HEK293T (cell line): Measurements from ENCODE around the gene ZNF831.

Experiments used
- CTCF ChIA-PET: fragments of 350-600 bp; formaldehyde crosslinking; extraction: SDS; loops from one replicate; lab custom pipeline; 2021; ENCODE audit warnings: antibody characterized with exemption, inconsistent platforms; lab: Yijun Ruan, JAX
- POLR2A ChIA-PET: fragments of 350-600 bp; formaldehyde crosslinking; extraction: SDS; loops from one replicate; lab custom pipeline; 2020; ENCODE audit warnings: antibody characterized with exemption, inconsistent platforms; lab: Yijun Ruan, JAX
- DNase-seq: peaks from one replicate; pipeline ENCODE4 v3.0.0; 2012; ENCODE audit warnings: mixed read lengths; ENCODE audit errors: extremely low spot score
- ARNT ChIP-seq: fragments of 450-650 bp; IDR thresholded peaks from 2 replicates; pipeline ENCODE4 v1.6.1; 2017; ENCODE audit warnings: mild to moderate bottlenecking
- BHLHE40 ChIP-seq: fragments of 450-650 bp; IDR thresholded peaks from 2 replicates; pipeline ENCODE4 v1.6.1; 2016; ENCODE audit warnings: mild to moderate bottlenecking, moderate library complexity, borderline replicate concordance
- CTBP1 ChIP-seq: fragments of 450-650 bp; IDR thresholded peaks from 2 replicates; pipeline ENCODE4 v1.6.1; 2016; ENCODE audit warnings: borderline replicate concordance
- ELF4 ChIP-seq: fragments of 450-650 bp; IDR thresholded peaks from 2 replicates; pipeline ENCODE4 v1.6.1; 2017; ENCODE audit warnings: antibody characterized with exemption
- FOXA1 ChIP-seq: fragments of 450-650 bp; IDR thresholded peaks from 2 replicates; pipeline ENCODE4 v1.6.1; 2016; ENCODE audit warnings: mild to moderate bottlenecking
- FOXK2 ChIP-seq: fragments of 450-650 bp; IDR thresholded peaks from 2 replicates; pipeline ENCODE4 v1.6.1; 2016; ENCODE audit warnings: mild to moderate bottlenecking
- FOXM1 ChIP-seq: fragments of 450-650 bp; IDR thresholded peaks from 2 replicates; pipeline ENCODE4 v1.6.1; 2017; ENCODE audit warnings: mild to moderate bottlenecking, borderline replicate concordance
- HDGF ChIP-seq: fragments of 450-650 bp; IDR thresholded peaks from 2 replicates; pipeline ENCODE4 v1.6.1; 2017; ENCODE audit warnings: antibody characterized with exemption, borderline replicate concordance
- L3MBTL2 ChIP-seq: fragments of 450-650 bp; conservative IDR thresholded peaks from 2 replicates; pipeline ENCODE4 v1.6.1; 2016; ENCODE audit warnings: mild to moderate bottlenecking
- LEF1 ChIP-seq: fragments of 450-650 bp; IDR thresholded peaks from 2 replicates; pipeline ENCODE4 v1.6.1; 2017; ENCODE audit warnings: mild to moderate bottlenecking, borderline replicate concordance
- NFRKB ChIP-seq: fragments of 450-650 bp; IDR thresholded peaks from 2 replicates; pipeline ENCODE4 v1.6.1; 2016; ENCODE audit warnings: mild to moderate bottlenecking, moderate library complexity
- SP1 ChIP-seq: fragments of 450-650 bp; IDR thresholded peaks from 2 replicates; pipeline ENCODE4 v1.6.1; 2017
- SUZ12 ChIP-seq: fragments of 450-650 bp; IDR thresholded peaks from 2 replicates; pipeline ENCODE4 v1.6.1; 2016; ENCODE audit warnings: mild to moderate bottlenecking
- TARDBP ChIP-seq: fragments of 450-650 bp; IDR thresholded peaks from 2 replicates; pipeline ENCODE4 v1.6.1; 2016
- ZNF384 ChIP-seq: fragments of 450-650 bp; IDR thresholded peaks from 2 replicates; pipeline ENCODE4 v1.6.1; 2016
- TF ChIP-seq, protein P1 (sequence below): fragments of 450-650 bp; IDR thresholded peaks from 2 replicates; pipeline ENCODE4 v1.6.1; 2016

ZNF831 gene

GRCh38 chr20:59178983-59179595, 15.5 kb downstream of the ZNF831 start:
- TF ChIP-seq TARDBP (no peak), ARNT (no peak), FOXA1 (no peak), LEF1 (no peak), CTBP1 (no peak), SP1 (no peak), ZNF384 (no peak), FOXK2 (no peak), L3MBTL2 (no peak), FOXM1 (no peak), SUZ12 (no peak), HDGF (no peak), BHLHE40 (no peak), ELF4 (no peak), NFRKB (no peak)
- TF ChIP-seq, protein P1, sequence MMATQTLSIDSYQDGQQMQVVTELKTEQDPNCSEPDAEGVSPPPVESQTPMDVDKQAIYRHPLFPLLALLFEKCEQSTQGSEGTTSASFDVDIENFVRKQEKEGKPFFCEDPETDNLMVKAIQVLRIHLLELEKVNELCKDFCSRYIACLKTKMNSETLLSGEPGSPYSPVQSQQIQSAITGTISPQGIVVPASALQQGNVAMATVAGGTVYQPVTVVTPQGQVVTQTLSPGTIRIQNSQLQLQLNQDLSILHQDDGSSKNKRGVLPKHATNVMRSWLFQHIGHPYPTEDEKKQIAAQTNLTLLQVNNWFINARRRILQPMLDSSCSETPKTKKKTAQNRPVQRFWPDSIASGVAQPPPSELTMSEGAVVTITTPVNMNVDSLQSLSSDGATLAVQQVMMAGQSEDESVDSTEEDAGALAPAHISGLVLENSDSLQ, result no peak
- ChIA-PET CTCF (no interaction called here), POLR2A (no interaction called here)
- no peak for DNase-seq

DNA sequence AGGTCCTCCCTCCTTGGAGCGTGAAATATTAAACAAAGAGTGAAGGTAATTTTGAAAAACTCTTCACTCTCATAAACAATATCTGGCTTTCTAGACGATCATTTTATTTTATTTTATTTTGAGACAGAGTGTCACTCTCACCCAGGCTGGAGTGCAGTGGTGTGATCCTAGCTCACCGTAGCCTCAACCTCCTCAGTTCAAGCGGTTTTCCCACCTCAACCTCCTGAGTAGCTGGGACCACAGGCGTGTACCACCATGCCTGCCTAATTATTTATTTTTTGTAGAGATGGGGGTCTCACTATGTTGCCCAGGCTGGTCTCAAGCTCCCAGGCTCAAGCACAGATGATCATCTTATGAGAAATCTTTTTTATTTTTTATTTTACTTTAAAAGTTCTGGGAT, 16.4 kb downstream of the ZNF831 start:
- ChIA-PET POLR2A (no interaction called here), CTCF (no interaction called here)

GRCh38 chr20:59181936-59182335, 18.3 kb downstream of the ZNF831 start:
- ChIA-PET CTCF (no interaction called here), POLR2A (no interaction called here)
- DNase-seq, result no peak
- TF ChIP-seq ZNF384 (no peak), FOXK2 (no peak), ELF4 (no peak)

More for the DNA sequence above, 16.4 kb downstream of the ZNF831 start:
- DNase-seq, result no peak
- TF ChIP-seq SP1 (no peak), ARNT (no peak), L3MBTL2 (no peak), NFRKB (no peak), LEF1 (no peak), CTBP1 (no peak), HDGF (no peak), FOXK2 (no peak), FOXM1 (no peak), TARDBP (no peak), ELF4 (no peak), FOXA1 (no peak), ZNF384 (no peak), BHLHE40 (no peak)
- TF ChIP-seq, protein P1, result no peak

DNA sequence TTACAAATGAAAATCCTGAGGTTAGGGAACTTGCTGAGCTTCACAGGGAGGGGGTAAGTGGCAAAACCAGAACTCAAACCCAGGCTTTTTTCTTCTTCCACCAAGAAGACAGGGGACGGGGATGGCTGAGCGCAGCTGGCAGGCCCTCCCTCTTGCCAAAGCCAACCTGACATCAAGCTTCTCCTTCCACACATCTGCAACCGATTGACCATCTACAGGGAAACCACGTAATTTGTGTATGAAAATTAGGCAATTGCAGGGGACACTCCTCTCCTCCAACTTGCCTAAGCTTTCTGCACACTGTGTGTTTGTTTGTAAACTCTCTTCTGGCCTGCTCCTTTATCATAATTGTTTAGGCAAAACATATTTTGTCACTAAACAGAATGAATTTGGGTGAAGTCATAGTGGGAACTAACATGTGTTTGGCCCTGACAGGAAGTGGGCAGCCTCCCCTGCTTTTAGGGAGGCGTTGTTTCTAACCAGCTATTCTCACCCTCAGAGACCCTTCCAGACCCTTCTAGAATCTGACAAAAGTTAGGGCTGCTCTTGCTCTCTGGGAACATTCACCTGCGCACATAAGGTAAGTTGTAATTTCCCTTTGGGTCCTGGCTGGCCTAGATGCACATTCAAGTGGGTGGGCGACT, 18.9 kb downstream of the ZNF831 start:
- ChIA-PET CTCF (no interaction called here), POLR2A (no interaction called here)
- DNase-seq, result no peak
- TF ChIP-seq LEF1, result no peak
- no peak for TF ChIP-seq SP1
- no peak for TF ChIP-seq TARDBP
- TF ChIP-seq FOXM1, result no peak
- TF ChIP-seq HDGF, result no peak
- no peak for TF ChIP-seq ELF4
- TF ChIP-seq BHLHE40, result no peak
- TF ChIP-seq CTBP1, result no peak
- no peak for TF ChIP-seq ARNT
- no peak for TF ChIP-seq NFRKB

DNA sequence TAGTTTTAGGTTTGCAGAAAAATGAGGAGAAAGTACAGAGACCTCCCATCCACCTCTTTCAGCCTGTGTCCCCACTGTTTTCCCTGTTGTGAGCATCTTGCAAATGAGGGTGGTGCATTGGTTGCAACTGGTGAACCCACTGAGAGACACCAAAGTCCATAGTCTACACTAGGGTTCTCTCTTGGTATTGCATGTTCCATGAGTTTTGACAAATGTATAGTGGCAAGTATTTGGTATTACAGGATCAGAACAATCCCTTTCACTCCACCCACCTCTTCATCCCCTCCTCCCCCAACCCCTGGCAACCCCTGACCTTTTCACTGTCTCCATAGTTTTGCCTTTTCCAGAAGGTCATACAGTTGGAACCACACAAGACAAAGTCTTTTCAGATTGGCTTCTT, 20.1 kb downstream of the ZNF831 start:
- CTCF ChIA-PET, result no interaction called here
- POLR2A ChIA-PET, result no interaction called here
- DNase-seq, result no peak
- TF ChIP-seq, protein P1, result no peak
- TF ChIP-seq ZNF384 (no peak), TARDBP (no peak), CTBP1 (no peak), L3MBTL2 (no peak), ELF4 (no peak), SP1 (no peak), FOXK2 (no peak), ARNT (no peak), HDGF (no peak), LEF1 (no peak), FOXA1 (no peak), BHLHE40 (no peak), NFRKB (no peak), FOXM1 (no peak), SUZ12 (no peak)

- no peak for TF ChIP-seq TARDBP
- DNase-seq, result no peak
- ChIA-PET POLR2A (no interaction called here), CTCF (interaction anchor here (0.6 kb wide), 1 partner anchor 267 kb away, joined by 3 read pairs; no protein-coding TSS in a partner anchor)
Measured at GRCh38 chr20:59184880-59185447, 21.3 kb downstream of the ZNF831 start.
